IPS-18c (cell line): ENCODE results near the gene BLOC1S3.

Experiments used
- H3K4me3 ChIP-seq: 2 replicates; pipeline ENCODE4 v1.7.0; 2013; ENCODE audit warnings: low read depth, mild to moderate bottlenecking, low read length, moderate library complexity; ENCODE audit not compliant: insufficient read depth
- H3K9me3 ChIP-seq: one replicate; pipeline ENCODE4 v1.6.1; 2013; ENCODE audit warnings: mild to moderate bottlenecking, low read length, moderate library complexity; ENCODE audit not compliant: control insufficient read depth, insufficient read depth

BLOC1S3 gene

GRCh38 chr19:45156751-45157150 lies 21.8 kb upstream of the BLOC1S3 start:
- Histone ChIP-seq H3K4me3 (no peak overlapping the region), H3K9me3 (no peaks in the 10 kb centered on the region)

- Histone ChIP-seq H3K9me3 (no peaks in the 10 kb centered on the region), H3K4me3 (no peak overlapping the region)
Observed at GRCh38 chr19:45158503-45159209, 19.9 kb upstream of the BLOC1S3 start.

DNA sequence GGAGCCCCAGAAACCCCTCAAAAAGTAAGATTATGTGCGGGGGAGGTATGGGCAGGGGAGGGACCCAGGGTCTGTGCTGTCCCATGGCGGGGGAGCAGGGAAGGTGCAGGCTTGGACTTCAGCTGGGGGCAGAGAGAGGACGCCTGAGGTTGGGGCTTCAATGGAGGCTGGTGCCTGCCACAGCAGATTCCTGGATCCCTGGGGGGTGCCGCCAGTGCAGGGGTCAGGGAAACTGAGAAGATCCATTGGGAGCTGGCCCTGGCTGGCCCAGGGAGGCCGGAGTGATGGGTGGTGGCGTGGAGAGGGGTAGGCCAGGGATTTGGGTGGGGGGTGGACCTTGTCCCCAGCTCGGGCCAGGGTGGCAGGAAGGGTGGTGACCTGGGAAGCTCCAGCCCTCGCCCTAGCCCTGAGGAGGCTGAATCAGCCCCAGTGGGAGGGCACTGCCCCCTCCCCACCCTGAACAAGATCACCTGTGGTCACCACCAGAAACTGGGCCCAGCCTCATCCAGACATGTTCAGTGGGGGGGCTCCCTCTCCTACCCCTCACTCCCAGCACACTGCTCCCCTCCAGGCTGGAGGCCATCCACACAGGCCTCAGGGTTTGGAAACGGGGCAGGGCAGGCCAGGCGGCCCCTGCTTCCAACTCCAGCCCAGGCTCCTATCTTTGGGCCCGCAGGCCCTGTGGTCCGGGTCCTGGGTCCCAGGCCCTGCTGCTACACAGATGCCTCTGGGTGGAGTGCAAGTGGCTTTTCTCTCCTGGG lies 19.2 kb upstream of the BLOC1S3 start:
- no peaks in the 10 kb centered on the region for H3K9me3 ChIP-seq
- H3K4me3 ChIP-seq = no peak overlapping the region

DNA sequence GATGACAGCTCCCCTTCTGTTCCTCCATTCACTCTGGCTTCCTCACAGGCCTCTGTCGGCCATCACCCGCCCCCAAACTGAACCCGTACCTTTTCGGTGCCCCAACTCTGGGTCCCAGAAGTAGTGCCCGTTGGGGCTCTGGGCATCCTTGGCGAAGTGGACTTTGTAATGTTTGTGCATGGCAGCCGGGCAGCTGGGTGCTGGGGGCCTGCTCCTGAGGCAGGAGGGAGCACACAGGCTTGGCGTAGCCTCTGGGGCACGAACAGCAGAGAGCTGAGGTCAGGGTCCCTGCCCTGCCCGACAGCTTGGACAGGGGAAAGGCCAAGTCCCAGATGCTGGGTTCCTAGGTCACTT lies 18.6 kb upstream of the BLOC1S3 start:
- Histone ChIP-seq H3K9me3 (no peaks in the 10 kb centered on the region), H3K4me3 (no peak overlapping the region)

DNA sequence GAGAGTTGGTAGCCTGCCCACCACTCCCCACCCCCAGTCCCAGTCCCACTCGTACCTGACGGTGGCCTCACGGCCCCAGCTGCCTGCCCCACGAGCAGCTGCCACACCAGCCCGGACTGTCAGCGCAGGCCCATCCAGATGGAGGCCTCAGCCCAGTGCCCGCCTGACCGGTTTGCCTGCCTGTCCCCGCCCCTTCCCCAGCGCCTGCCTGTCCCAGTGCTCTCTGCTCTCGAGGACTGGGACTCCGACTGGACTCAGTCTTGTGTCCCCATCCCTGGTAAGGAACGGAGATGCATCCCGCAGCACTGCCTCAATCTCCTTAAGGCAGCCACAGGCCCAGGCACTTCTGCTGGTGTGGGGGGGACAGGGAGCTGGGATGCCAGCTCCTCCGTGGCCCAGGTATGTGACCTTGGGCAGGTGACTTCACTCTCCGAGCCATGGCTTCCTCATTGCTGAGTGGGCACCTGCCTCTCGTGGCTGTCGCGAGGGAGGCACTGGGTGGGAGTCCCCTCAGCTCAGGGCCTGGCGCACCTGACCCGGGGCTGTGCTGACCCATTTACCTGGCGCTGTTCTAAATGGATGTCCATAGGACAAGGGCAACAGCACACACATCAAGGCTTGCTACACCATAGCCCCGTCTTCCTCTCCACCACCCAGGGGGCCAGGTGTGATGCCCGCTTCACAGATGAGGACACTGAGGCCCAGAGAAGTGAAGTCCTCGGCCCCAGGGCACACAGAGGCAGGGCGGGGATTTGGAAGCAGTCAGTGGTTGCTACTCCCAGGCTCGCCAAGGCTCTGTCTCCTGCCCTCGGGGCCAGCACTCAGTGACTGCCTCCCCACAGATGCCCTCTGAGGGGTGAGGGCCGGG lies 17.5 kb upstream of the BLOC1S3 start, which contains the start of gene NKPD1:
Gene NKPD1 (minus strand): TSS at position 113 of the 868 bp plus-strand sequence. CDS start 832 bp downstream, outside the sequence.
- Histone ChIP-seq H3K9me3 (no peaks in the 10 kb centered on the region), H3K4me3 (no peak within 1 kb of the TSS; the same call in 1 of the 2 replicates)

DNA sequence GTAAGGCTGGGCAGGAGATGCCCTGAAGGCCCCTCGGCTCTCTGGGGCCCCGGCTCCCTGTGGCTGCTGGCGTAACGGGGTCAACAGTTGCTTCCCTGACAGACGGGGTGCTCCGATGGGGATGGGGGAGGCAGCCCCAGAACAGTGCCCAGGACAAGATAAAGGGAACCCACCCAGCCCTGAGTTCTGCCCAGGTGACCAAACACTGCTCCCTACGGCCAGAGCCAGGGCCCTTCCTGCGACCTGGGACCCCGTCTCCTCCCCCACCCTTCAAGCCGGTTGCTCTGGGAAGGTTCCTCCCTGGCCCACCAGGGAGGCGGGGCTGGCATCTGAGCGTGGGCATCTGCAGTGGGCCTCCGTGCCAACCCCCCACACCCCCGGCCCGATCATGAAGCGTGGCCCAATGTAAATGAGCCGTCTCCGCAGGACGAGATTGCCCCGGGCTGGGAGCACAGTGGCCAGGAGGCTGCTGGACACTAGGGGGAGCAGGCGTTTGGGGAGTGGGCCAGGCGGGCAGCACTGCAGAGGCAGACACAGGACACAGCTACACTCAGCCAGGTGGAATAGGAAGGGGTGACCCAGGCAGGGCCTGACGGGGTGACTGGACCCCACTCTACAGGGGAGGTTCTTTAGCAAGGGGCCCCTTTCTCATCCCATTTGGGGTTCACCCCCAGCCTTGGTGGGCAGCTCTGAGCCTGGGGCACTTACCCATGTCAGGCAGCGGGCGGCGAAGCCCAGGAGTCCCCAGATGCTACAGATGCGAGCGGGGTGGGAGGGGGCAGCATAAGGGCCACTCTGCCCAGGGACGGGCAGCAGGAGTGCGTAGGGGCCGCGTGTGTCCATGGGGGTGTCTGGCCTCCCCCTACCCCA lies 16.6 kb upstream of the BLOC1S3 start:
- H3K4me3 ChIP-seq = no peak overlapping the region; the same call in 1 of the 2 replicates
- no peaks in the 10 kb centered on the region for H3K9me3 ChIP-seq

GRCh38 chr19:45162608-45163143 lies 15.9 kb upstream of the BLOC1S3 start:
- no peak overlapping the region for H3K4me3 ChIP-seq
- H3K9me3 ChIP-seq = no peaks in the 10 kb centered on the region

DNA sequence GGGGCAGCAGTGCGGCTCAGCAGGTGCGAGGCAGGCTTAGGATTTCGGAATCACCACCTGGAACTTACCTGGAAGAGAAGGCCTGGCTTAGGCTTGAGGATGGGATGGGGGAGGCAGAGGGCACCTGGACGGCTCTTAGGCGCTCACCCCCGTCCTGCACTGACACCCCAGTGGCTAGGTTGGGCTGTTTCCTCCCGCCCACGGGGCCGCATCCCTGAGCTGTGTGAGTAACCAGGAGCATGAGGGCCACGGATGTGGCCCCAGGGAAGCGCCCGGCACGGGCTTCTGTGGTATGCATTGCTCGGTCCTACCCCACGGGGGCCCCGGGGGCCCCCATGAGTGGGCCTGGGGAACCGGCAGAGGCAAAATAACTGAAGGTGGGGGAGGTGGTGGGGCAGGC lies 15.4 kb upstream of the BLOC1S3 start:
- H3K9me3 ChIP-seq = no peaks in the 10 kb centered on the region
- no peak overlapping the region for H3K4me3 ChIP-seq

- H3K9me3 ChIP-seq = no peaks in the 10 kb centered on the region
- H3K4me3 ChIP-seq = no peak overlapping the region
Observed at GRCh38 chr19:45163751-45164460, 14.7 kb upstream of the BLOC1S3 start.

DNA sequence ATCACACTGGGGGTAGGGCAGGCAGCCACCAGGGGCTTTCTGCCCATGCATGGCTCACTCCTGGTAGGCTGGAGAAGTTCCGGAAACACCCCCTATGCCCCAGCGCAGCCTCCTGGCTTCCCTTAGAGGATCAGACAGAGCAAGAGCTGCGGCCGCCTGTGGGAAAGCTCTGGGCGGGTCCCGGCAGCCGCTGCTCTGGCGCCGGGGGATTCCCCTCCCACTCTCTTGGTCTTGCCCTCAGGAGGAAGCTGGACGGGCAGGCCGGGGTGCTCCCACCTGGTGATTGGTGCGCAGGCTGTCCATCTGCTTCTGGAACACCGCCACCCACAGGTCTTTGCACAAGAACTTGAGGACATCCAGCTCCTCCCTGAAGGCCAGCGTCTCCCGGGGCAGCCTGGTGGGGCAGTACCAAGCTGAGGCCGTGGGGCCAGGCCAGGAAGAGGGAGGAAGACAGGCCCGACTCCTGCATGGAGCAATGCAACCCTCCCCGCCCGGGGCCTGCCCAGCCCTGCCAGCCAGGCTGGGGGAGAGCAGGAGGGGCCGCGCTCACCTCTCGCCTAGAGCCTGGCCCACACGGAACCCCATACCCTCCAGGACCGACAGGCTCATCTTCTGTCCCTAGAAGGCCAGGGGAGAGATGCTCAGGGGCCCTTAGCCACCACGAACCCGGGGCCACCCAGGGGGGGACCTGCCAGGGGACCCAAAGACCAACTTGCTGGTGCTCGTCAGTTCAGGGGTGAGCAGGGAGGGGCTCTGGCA lies 13.8 kb upstream of the BLOC1S3 start:
- Histone ChIP-seq H3K4me3 (no peak overlapping the region), H3K9me3 (no peaks in the 10 kb centered on the region)

GRCh38 chr19:45166723-45167252 lies 11.8 kb upstream of the BLOC1S3 start:
- Histone ChIP-seq H3K4me3 (no peak overlapping the region), H3K9me3 (no peaks in the 10 kb centered on the region)

GRCh38 chr19:45168767-45169351 lies 9.7 kb upstream of the BLOC1S3 start:
- no peaks in the 10 kb centered on the region for H3K9me3 ChIP-seq

GRCh38 chr19:45169602-45170001 lies 9.0 kb upstream of the BLOC1S3 start:
- Histone ChIP-seq H3K4me3 (no peak overlapping the region), H3K9me3 (no peaks in the 10 kb centered on the region)

More at GRCh38 chr19:45168767-45169351, 9.7 kb upstream of the BLOC1S3 start:
- no peak overlapping the region for H3K4me3 ChIP-seq

GRCh38 chr19:45170146-45171106 lies 8.2 kb upstream of the BLOC1S3 start:
- H3K9me3 ChIP-seq = no peaks in the 10 kb centered on the region
- H3K4me3 ChIP-seq = no peak overlapping the region
